Spleen (tissue), 11 donors: ENCODE data around the gene ZNF655. TPM values are rescaled to one million over a fixed set of nuclear protein-coding genes. Genes with fewer than 3 reads are reported as not detected.
A peak's percentile ranks its signal among the peaks of the same experiment; 100 is the strongest.

ENCODE experiments used
- DNase-seq: peaks from one replicate; pipeline ENCODE4 v3.0.0-alpha.2; 2020
- H3K27ac ChIP-seq, 8 donors: fragments of 200-600 bp; sonication (generic) in 7 of 8; 1 replicate in 4 of 8; 2 replicates in 4 of 8; pipeline versions ENCODE4 v1.5.0 to v1.8.0; 2016 to 2021; ENCODE audit warnings: inconsistent platforms in 4 of 8, mild to moderate bottlenecking in 4 of 8, moderate library complexity in 1 of 8
- H3K27me3 ChIP-seq, 7 donors: fragments of 200-600 bp; sonication (generic) in 6 of 7; replicated peaks in 1 of 7; 1 replicate in 4 of 7; 2 replicates in 3 of 7; pipeline versions ENCODE4 v1.5.0 to v1.8.0; 2016 to 2021; ENCODE audit warnings: inconsistent platforms in 3 of 7, mild to moderate bottlenecking in 1 of 7
- H3K36me3 ChIP-seq, 6 donors: fragments of 200-600 bp; sonication (generic) in 5 of 6; 1 replicate in 4 of 6; 2 replicates in 2 of 6; pipeline versions ENCODE4 v1.5.0 to v1.8.0; 2016 to 2021; ENCODE audit warnings: inconsistent platforms in 2 of 6
- H3K4me1 ChIP-seq, 6 donors: fragments of 200-600 bp; sonication (generic) in 5 of 6; 1 replicate in 3 of 6; 2 replicates in 3 of 6; pipeline versions ENCODE4 v1.5.0 to v1.8.0; 2016 to 2021; ENCODE audit warnings: inconsistent platforms in 3 of 6
- H3K4me3 ChIP-seq, 8 donors: fragments of 200-600 bp; sonication (generic) in 7 of 8; 1 replicate in 4 of 8; 2 replicates in 4 of 8; pipeline versions ENCODE4 v1.5.0 to v1.8.0; 2016 to 2021; ENCODE audit warnings: inconsistent platforms in 4 of 8, mild to moderate bottlenecking in 4 of 8, moderate library complexity in 2 of 8
- H3K9me3 ChIP-seq, 8 donors: fragments of 200-600 bp; sonication (generic) in 7 of 8; 1 replicate in 4 of 8; 2 replicates in 4 of 8; pipeline versions ENCODE4 v1.5.0 to v1.8.0; 2016 to 2021; ENCODE audit warnings: inconsistent platforms in 4 of 8
- CTCF ChIP-seq, 11 experiments: fragments of 200-600 bp in 7 of 11; fragments of 450-650 bp in 4 of 11; sonication (generic) in 4 of 11; IDR thresholded peaks in 8 of 11; conservative IDR thresholded peaks in 3 of 11; 1 replicate in 7 of 11; 2 replicates in 4 of 11; pipeline versions ENCODE4 v1.4.0 to v1.8.0; 2016 to 2021; ENCODE audit warnings: antibody characterized with exemption in 11 of 11, inconsistent platforms in 4 of 11, mild to moderate bottlenecking in 1 of 11
- POLR2A ChIP-seq, 3 donors: fragments of 450-650 bp; IDR thresholded peaks; one replicate each; pipeline ENCODE4 v1.5.1; 2017; ENCODE audit warnings: antibody characterized with exemption in 3 of 3, mild to moderate bottlenecking in 1 of 3
- POLR2AphosphoS5 ChIP-seq, 3 donors: sonication (generic); formaldehyde crosslinking; IDR thresholded peaks; one replicate each; pipeline ENCODE4 v1.5.1; 2017; ENCODE audit warnings: antibody characterized with exemption in 3 of 3
- WGBS, 5 donors: extraction: QIAGEN DNeasy Blood & Tissue Kit in 3 of 5; methylation state at CpG; one replicate each; pipeline versions ENCODE4 v1.1.5 to v1.1.7; 2013 to 2018; 5-methylcytosine and 5-hydroxymethylcytosine counted together
- intact Hi-C: fragments of 100-400 bp; cut with DNase I; formaldehyde crosslinking; loops from one replicate; pipeline ENCODE4 v1.15.0; 2023; ENCODE audit warnings: low total_unique reads
- polyA plus RNA-seq, 3 donors: library from polyadenylated mRNA; stranded (reverse); fragments of 200-250 nt; gene quantifications; one replicate each; pipeline ENCODE4 v1.2.1, GENCODE V29; 2013
- total RNA-seq, 7 donors: library from RNA; depleted of rRNA in 3 of 7; stranded (reverse); fragments of >200 nt in 3 of 7; fragmentation: NEBNext Ultra II Directional in 4 of 7; extraction: Animal tissue kit (Norgen Biotek cat#: 25700) in 4 of 7; gene quantifications; one replicate each; pipeline versions ENCODE4 v1.1.0 to v1.2.1, GENCODE V29; 2016 to 2021
- donor health status: healthy with polysubstance abuse.
- donor health status: DM: no; HTN: no; CAD: no; lungs with moderate emphysema.
- donor health status: DM: no; HTN: no; CAD: no.
- donor health status: Bipolar disorder and iron deficiency.
- donor health status: healthy.
- donor health status: DM: no; HTN: no; CAD: no.
- donor health status: DM: yes; HTN: yes; CAD: no.

ZNF655 gene
- total and polyA plus RNA-seq, 10 donors: 34.5 to 176 (median 86.6) TPM

GRCh38 chr7:99617192-99617781 is 58.8 kb downstream of the ZNF655 start:
- Histone ChIP-seq H3K36me3 (peaks cover 2 to 41% (median 39%) of the 10 kb centered on the region in 6 donors), H3K4me3 (peak overlapping the region; percentile 88 to 98 (median 96)), H3K4me1 (peaks cover 10 to 57% (median 25%) of the 10 kb centered on the region in 6 donors), H3K27ac (peak overlapping the region; percentile 76 to 95 (median 90)), H3K27me3 (no peaks in the 10 kb centered on the region), H3K9me3 (no peaks in the 10 kb centered on the region)
- intact Hi-C loops: no loop called here
- TF ChIP-seq POLR2A (IDR thresholded peaks at IDR 0.05): no peak
- TF ChIP-seq POLR2AphosphoS5 (IDR thresholded peaks at IDR 0.05): no peak
- no peak for TF ChIP-seq CTCF (IDR thresholded peaks at IDR 0.05 in 8 of 11, conservative IDR thresholded peaks at IDR 0.05 in 3 of 11)
- WGBS, 5 donors: 16 to 28% (median 21%) methylated on average over 16 to 22 of the region's 22 CpGs
- no peak for DNase-seq

GRCh38 chr7:99618726-99619125 is 60.3 kb downstream of the ZNF655 start:
- no peak overlapping the region for H3K4me3 ChIP-seq
- H3K9me3 ChIP-seq: no peaks in the 10 kb centered on the region
- TF ChIP-seq POLR2A (IDR thresholded peaks at IDR 0.05) (no peak), POLR2AphosphoS5 (IDR thresholded peaks at IDR 0.05) (no peak), CTCF (IDR thresholded peaks at IDR 0.05 in 8 of 11, conservative IDR thresholded peaks at IDR 0.05 in 3 of 11) (no peak)
- H3K27me3 ChIP-seq: no peaks in the 10 kb centered on the region
- intact Hi-C loops: no loop called here
- H3K36me3 ChIP-seq: peaks cover 2 to 56% (median 54%) of the 10 kb centered on the region in 6 donors
- DNase-seq: no peak
- peaks cover 14 to 71% (median 35%) of the 10 kb centered on the region in 6 donors for H3K4me1 ChIP-seq
- H3K27ac ChIP-seq: no peak overlapping the region
- 91 to 97% (median 97%) methylated on average over 3 of the region's 3 CpGs for WGBS, 5 donors

DNA sequence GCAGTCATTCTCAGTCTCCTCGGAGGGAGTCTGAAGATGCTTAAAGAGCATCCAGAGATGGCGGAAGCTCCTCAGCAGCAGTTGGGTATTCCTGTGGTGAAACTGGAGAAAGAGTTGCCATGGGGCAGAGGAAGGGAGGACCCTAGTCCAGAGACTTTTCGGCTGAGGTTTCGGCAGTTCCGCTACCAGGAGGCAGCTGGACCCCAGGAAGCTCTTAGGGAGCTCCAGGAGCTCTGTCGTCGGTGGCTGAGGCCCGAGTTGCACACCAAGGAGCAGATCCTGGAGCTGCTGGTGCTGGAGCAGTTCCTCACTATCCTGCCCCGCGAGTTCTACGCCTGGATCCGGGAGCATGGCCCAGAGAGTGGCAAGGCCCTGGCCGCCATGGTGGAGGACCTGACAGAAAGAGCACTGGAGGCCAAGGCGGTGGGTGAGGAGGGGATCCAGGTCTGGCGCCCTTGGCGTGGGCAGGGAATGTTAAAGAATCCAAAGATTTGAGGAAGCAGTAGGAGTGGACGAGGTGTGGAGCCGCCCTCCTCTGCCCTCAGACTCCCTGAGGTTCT is 61.2 kb downstream of the ZNF655 start:
- 93 to 98% (median 96%) methylated on average over 12 to 18 of the region's 18 CpGs for WGBS, 5 donors
- H3K4me1 ChIP-seq: peaks cover 14 to 80% (median 40%) of the 10 kb centered on the region in 6 donors
- H3K9me3 ChIP-seq: no peaks in the 10 kb centered on the region
- no peaks in the 10 kb centered on the region for H3K27me3 ChIP-seq
- intact Hi-C loops: no loop called here
- DNase-seq: no peak
- H3K36me3 ChIP-seq: peaks cover 6 to 65% (median 63%) of the 10 kb centered on the region in 6 donors
- no peak overlapping the region for H3K27ac ChIP-seq
- H3K4me3 ChIP-seq: no peak overlapping the region
- no peak for TF ChIP-seq POLR2AphosphoS5 (IDR thresholded peaks at IDR 0.05)

DNA sequence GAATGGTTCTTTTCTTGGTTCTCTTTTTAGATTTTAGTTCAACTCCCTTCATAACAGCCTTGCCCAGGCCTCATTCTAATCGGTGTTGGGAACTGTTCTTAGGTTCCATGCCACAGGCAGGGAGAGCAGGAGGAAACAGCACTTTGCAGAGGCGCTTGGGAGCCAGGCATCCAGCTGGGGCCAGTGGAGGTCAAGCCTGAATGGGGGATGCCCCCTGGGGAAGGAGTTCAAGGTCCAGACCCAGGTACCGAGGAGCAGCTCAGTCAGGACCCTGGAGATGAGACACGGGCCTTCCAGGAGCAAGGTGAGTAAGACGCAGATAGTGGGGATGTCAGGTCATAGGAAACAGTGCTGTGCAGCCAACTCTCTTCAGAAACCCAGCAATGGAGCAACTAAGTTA is 62.8 kb downstream of the ZNF655 start:
- TF ChIP-seq POLR2A (IDR thresholded peaks at IDR 0.05) (no peak), POLR2AphosphoS5 (IDR thresholded peaks at IDR 0.05) (no peak), CTCF (IDR thresholded peaks at IDR 0.05 in 8 of 11, conservative IDR thresholded peaks at IDR 0.05 in 3 of 11) (no peak)
- Histone ChIP-seq H3K27me3 (no peaks in the 10 kb centered on the region), H3K4me3 (no peak overlapping the region), H3K27ac (no peak overlapping the region), H3K36me3 (peaks cover 6 to 81% (median 79%) of the 10 kb centered on the region in 6 donors), H3K9me3 (no peaks in the 10 kb centered on the region), H3K4me1 (peaks cover 14 to 86% (median 38%) of the 10 kb centered on the region in 6 donors)
- whole genome bisulfite sequencing, 5 donors: 87 to 93% (median 90%) methylated on average over 5 of the region's 5 CpGs
- no peak for DNase-seq
- intact Hi-C loops: no loop called here
